ENCODE results near the gene CDH23. TPM values are rescaled to one million over a fixed set of nuclear protein-coding genes. Genes with fewer than 3 reads are reported as not detected.

CDH23 gene
- total and polyA plus RNA-seq, 9 of the 15 experiments (the other 6 are each of a cell fraction or from before 2014, with no cell fraction given), result 0.18 to 1.2 (median 0.47) TPM

GRCh38 chr10:71698737-71699136 lies 302.0 kb downstream of the CDH23 start (continued):
- TF ChIP-seq ZNF395 (CRISPR knock-in tag; IDR thresholded peaks at IDR 0.05) (no peak), KDM1A (IDR thresholded peaks at IDR 0.05) (peak; percentile 87 to 92), EP400 (IDR thresholded peaks at IDR 0.05) (no peak), CBX3 (IDR thresholded peaks at IDR 0.05; ENCODE audit: borderline replicate concordance in 1 of 2, low read length in 2 of 2) (peak in 1 of 2 experiments; percentile 37; a peak in 1 of 3 replicates), ZNF280B (CRISPR knock-in tag; IDR thresholded peaks at IDR 0.05) (no peak), ZNF445 (CRISPR knock-in tag; IDR thresholded peaks at IDR 0.05; ENCODE audit: low read depth) (no peak), BCOR (IDR thresholded peaks at IDR 0.05) (peak; percentile 98), TGIF2 (CRISPR knock-in tag; IDR thresholded peaks at IDR 0.05) (no peak), SUPT5H (IDR thresholded peaks at IDR 0.05) (no peak), ADNP (tag; IDR thresholded peaks at IDR 0.05) (peak; percentile 92), NONO (IDR thresholded peaks at IDR 0.05; ENCODE audit: low read depth in 2 of 2, low read length in 1 of 2) (no peak), ZNF224 (CRISPR knock-in tag; IDR thresholded peaks at IDR 0.05) (no peak), BRD9 (IDR thresholded peaks at IDR 0.05; ENCODE audit: low read depth, partially characterized antibody) (peak; percentile 53), RCOR1 (IDR thresholded peaks at IDR 0.05; ENCODE audit: borderline replicate concordance in 1 of 2, low read depth in 2 of 2, low read length in 2 of 2) (peak; percentile 10 to 69; a peak in 2 of 4 replicates), ZFP36 (IDR thresholded peaks at IDR 0.05; ENCODE audit: low read depth, low read length, partially characterized antibody) (peak; percentile 94), PTBP1 (IDR thresholded peaks at IDR 0.05; ENCODE audit: low read depth, low read length) (peak; percentile 88), HDAC2 (IDR thresholded peaks at IDR 0.05) (peak; percentile 83), JUND (IDR thresholded peaks at IDR 0.05; ENCODE audit: borderline replicate concordance, low read depth, low read length) (no peak), JUND (tag; IDR thresholded peaks at IDR 0.05; ENCODE audit: borderline replicate concordance, low read depth, low read length) (no peak), IFI16 (CRISPR knock-in tag; IDR thresholded peaks at IDR 0.05) (no peak), ATF7 (IDR thresholded peaks at IDR 0.05) (no peak), SMARCA5 (IDR thresholded peaks at IDR 0.05) (peak; percentile 93), DIDO1 (tag; IDR thresholded peaks at IDR 0.05; ENCODE audit: low read depth) (no peak), RBM25 (IDR thresholded peaks at IDR 0.05; ENCODE audit: low read depth, low read length, severe bottlenecking) (peak; percentile 99), KDM4B (IDR thresholded peaks at IDR 0.05; ENCODE audit: borderline replicate concordance in 2 of 2, low read depth in 1 of 2) (no peak)
- TF ChIP-seq, protein P1, sequence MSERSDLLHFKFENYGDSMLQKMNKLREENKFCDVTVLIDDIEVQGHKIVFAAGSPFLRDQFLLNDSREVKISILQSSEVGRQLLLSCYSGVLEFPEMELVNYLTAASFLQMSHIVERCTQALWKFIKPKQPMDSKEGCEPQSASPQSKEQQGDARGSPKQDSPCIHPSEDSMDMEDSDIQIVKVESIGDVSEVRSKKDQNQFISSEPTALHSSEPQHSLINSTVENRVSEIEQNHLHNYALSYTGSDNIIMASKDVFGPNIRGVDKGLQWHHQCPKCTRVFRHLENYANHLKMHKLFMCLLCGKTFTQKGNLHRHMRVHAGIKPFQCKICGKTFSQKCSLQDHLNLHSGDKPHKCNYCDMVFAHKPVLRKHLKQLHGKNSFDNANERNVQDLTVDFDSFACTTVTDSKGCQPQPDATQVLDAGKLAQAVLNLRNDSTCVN (CRISPR knock-in tag; IDR thresholded peaks at IDR 0.05), result no peak
- TF ChIP-seq, protein P2, sequence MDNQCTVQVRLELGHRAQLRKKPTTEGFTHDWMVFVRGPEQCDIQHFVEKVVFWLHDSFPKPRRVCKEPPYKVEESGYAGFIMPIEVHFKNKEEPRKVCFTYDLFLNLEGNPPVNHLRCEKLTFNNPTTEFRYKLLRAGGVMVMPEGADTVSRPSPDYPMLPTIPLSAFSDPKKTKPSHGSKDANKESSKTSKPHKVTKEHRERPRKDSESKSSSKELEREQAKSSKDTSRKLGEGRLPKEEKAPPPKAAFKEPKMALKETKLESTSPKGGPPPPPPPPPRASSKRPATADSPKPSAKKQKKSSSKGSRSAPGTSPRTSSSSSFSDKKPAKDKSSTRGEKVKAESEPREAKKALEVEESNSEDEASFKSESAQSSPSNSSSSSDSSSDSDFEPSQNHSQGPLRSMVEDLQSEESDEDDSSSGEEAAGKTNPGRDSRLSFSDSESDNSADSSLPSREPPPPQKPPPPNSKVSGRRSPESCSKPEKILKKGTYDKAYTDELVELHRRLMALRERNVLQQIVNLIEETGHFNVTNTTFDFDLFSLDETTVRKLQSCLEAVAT (IDR thresholded peaks at IDR 0.05), result no peak
